ENCODE data around the gene C19orf81. TPM values are rescaled to one million over a fixed set of nuclear protein-coding genes. Genes with fewer than 3 reads are reported as not detected.

Gene C19orf81
- total RNA-seq, 1 experiment from 2014 or later, result 14.5 TPM

DNA sequence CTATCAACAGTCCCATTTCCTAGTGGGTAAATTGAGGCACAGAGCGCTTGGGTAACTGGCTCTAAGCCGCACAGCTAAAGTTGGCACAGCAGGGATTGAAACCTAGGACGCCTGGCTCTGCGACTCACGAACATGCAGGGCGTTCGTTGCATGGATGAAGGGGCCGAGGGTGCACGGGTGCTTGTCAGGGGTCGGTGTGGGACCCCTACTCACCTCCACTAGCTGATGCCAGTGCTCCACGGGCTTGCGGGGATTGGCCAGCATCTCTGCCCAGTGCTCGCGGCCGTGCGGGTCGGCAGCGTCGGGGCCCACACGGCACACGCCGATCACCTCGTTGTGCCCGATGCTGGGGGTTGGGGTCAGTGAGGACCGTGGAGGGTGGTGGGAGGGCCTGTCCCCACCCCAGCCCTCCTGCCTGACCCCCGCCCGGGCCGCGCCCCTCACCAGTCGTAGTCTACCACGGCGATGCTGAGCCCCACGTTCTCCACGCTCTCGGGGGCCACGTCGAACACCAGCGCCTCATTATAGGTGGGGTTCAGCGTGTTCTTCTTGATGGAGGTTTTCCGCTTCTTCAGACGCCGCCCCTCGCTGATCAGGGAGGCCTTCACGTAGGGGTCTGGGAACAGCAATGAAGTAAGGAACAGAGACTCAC is 24.2 kb upstream of the C19orf81 start:
- H3K4me3 ChIP-seq (replicated peaks in 1 of 2; ENCODE audit: low read depth in 1 of 2, low read length in 2 of 2), result no peak overlapping the region
- no peak overlapping the region for H3K9ac ChIP-seq (ENCODE audit: low read length)
- TF ChIP-seq FOSL1 (IDR thresholded peaks at IDR 0.05; ENCODE audit: low read depth) (no peak), CEBPB (IDR thresholded peaks at IDR 0.05; ENCODE audit: low read depth) (no peak), JUND (IDR thresholded peaks at IDR 0.05) (no peak), SP1 (IDR thresholded peaks at IDR 0.05; ENCODE audit: low read depth) (no peak), SRF (IDR thresholded peaks at IDR 0.05; ENCODE audit: low read depth) (no peak), TCF7L2 (IDR thresholded peaks at IDR 0.05; ENCODE audit: borderline replicate concordance, extremely low read depth, insufficient read depth, insufficient read length) (no peak), ZBTB33 (IDR thresholded peaks at IDR 0.05; ENCODE audit: extremely low read depth, insufficient replicate concordance, low read length) (no peak), YY1 (IDR thresholded peaks at IDR 0.05; ENCODE audit: extremely low read depth, insufficient replicate concordance, low read depth, low read length) (no peak), POLR2A (IDR thresholded peaks at IDR 0.05; ENCODE audit: borderline replicate concordance, extremely low read depth, insufficient read depth, insufficient read length) (no peak), ZFX (IDR thresholded peaks at IDR 0.05) (no peak), CBX3 (IDR thresholded peaks at IDR 0.05; ENCODE audit: low read depth) (no peak), POLR2AphosphoS5 (IDR thresholded peaks at IDR 0.05; ENCODE audit: low read depth, low read length) (no peak), EGR1 (IDR thresholded peaks at IDR 0.05; ENCODE audit: low read depth) (no peak), ZNF274 (IDR thresholded peaks at IDR 0.05; ENCODE audit: low read depth, low read length) (no peak), SIN3A (IDR thresholded peaks at IDR 0.05; ENCODE audit: low read depth) (no peak), ELF1 (IDR thresholded peaks at IDR 0.05; ENCODE audit: borderline replicate concordance, low read depth) (no peak)
- TF ChIP-seq, protein P1, sequence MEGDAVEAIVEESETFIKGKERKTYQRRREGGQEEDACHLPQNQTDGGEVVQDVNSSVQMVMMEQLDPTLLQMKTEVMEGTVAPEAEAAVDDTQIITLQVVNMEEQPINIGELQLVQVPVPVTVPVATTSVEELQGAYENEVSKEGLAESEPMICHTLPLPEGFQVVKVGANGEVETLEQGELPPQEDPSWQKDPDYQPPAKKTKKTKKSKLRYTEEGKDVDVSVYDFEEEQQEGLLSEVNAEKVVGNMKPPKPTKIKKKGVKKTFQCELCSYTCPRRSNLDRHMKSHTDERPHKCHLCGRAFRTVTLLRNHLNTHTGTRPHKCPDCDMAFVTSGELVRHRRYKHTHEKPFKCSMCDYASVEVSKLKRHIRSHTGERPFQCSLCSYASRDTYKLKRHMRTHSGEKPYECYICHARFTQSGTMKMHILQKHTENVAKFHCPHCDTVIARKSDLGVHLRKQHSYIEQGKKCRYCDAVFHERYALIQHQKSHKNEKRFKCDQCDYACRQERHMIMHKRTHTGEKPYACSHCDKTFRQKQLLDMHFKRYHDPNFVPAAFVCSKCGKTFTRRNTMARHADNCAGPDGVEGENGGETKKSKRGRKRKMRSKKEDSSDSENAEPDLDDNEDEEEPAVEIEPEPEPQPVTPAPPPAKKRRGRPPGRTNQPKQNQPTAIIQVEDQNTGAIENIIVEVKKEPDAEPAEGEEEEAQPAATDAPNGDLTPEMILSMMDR (IDR thresholded peaks at IDR 0.05 in 2 of 3, conservative IDR thresholded peaks at IDR 0.05 in 1 of 3; ENCODE audit: borderline replicate concordance in 1 of 3, insufficient read depth in 1 of 3, low read depth in 2 of 3, low read length in 2 of 3), result no peak
- H3K36me3 ChIP-seq (ENCODE audit: control insufficient read depth in 1 of 2, insufficient read depth in 2 of 2, low read length in 2 of 2), result no peaks in the 10 kb centered on the region
- H3K27me3 ChIP-seq (ENCODE audit: insufficient read depth, low read length), result no peaks in the 10 kb centered on the region
- H4K20me1 ChIP-seq (ENCODE audit: insufficient read depth), result no peaks in the 10 kb centered on the region
- ChIA-PET POLR2A (no interaction called here), CTCF (no interaction called here), RAD21 (ENCODE audit: low non-redundant PET in 1 of 2, low total read pairs in 2 of 2, uncharacterized antibody in 2 of 2, unreplicated experiment in 2 of 2) (no interaction called here)
- H3K27ac ChIP-seq (ENCODE audit: low read depth, low read length), result no peak overlapping the region
- ATAC-seq, result no peak
- BruUV-seq (replicated peaks), result no TSS peak
- H3K9me3 ChIP-seq (ENCODE audit: control insufficient read depth in 1 of 2, insufficient read depth in 1 of 2, low read depth in 1 of 2, low read length in 2 of 2), result no peaks in the 10 kb centered on the region
- no peaks in the 10 kb centered on the region for H3K4me1 ChIP-seq (ENCODE audit: control insufficient read depth in 1 of 2, insufficient read depth in 2 of 2, low read length in 2 of 2)
- H3K9me2 ChIP-seq (ENCODE audit: insufficient read depth), result no peaks in the 10 kb centered on the region
- no peak overlapping the region for H2AFZ ChIP-seq (ENCODE audit: low read depth, low read length, poor library complexity, severe bottlenecking)
- no peak for DNase-seq (ENCODE audit: low read depth, low spot score)
- no peak overlapping the region for H3K4me2 ChIP-seq (ENCODE audit: low read length)
- no peaks in the 10 kb centered on the region for H3K79me2 ChIP-seq (ENCODE audit: insufficient read depth, low read length)
- intact Hi-C loops (cut with micrococcal nuclease), result no loop called here

Data from HCT116 (cell line).